GM12873 (cell line): ENCODE data around the gene MUSTN1.

ENCODE experiments used
- TF ChIP-seq, protein P1 (sequence below): IDR thresholded peaks from 2 replicates; pipeline ENCODE4 v1.5.1; 2012; ENCODE audit warnings: low read depth, mild to moderate bottlenecking, moderate library complexity, low read length, control low read depth; ENCODE audit not compliant: insufficient read depth; ENCODE audit errors: missing control alignments

Gene MUSTN1

DNA sequence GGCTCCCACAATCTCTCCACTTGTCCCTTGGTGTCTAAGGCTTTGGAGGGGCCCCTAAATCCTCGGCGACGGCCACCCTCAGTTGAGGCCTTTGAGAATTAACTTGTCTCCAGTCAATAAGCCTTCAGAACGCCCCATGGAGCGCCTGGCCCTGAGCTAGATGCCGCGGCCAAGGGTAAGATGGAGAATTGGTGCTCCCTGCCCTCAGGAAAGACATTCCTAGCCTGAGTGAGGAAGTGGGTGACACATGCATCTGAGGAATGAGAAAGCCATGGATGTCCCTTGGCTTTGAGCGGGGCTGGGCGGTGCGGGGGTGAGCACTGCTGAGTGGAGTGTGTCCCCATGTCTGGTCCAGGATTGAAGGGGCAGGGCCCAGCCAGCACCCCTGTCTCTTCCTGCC, 17.6 kb downstream of the MUSTN1 start:
- TF ChIP-seq, protein P1, sequence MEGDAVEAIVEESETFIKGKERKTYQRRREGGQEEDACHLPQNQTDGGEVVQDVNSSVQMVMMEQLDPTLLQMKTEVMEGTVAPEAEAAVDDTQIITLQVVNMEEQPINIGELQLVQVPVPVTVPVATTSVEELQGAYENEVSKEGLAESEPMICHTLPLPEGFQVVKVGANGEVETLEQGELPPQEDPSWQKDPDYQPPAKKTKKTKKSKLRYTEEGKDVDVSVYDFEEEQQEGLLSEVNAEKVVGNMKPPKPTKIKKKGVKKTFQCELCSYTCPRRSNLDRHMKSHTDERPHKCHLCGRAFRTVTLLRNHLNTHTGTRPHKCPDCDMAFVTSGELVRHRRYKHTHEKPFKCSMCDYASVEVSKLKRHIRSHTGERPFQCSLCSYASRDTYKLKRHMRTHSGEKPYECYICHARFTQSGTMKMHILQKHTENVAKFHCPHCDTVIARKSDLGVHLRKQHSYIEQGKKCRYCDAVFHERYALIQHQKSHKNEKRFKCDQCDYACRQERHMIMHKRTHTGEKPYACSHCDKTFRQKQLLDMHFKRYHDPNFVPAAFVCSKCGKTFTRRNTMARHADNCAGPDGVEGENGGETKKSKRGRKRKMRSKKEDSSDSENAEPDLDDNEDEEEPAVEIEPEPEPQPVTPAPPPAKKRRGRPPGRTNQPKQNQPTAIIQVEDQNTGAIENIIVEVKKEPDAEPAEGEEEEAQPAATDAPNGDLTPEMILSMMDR, result no peak

GRCh38 chr3:52816654-52817053, 18.2 kb downstream of the MUSTN1 start:
- TF ChIP-seq, protein P1, result no peak

DNA sequence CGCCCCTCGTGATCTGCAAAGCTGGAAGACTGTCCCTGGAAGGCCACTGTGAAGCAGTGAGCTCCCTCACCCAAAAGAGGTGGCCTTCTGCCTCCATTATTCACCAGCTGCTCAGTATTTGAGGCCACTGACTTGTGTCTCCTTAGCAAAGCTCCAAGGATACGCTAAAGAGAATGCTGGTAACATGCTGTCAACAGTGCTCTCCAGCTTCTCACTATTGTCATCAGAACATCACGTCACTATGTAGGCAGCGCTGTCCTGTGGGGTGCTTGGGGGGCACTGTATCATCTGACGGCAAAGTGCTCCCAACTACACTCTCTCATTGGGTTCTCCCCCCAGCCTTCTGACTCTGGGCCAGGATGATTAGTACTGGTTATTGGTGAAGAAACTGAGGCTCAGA, 18.6 kb downstream of the MUSTN1 start:
- TF ChIP-seq, protein P1, result no peak

- TF ChIP-seq, protein P1, result no peak
Measured at GRCh38 chr3:52813810-52814209, 21.0 kb downstream of the MUSTN1 start.

GRCh38 chr3:52811452-52812011, 23.3 kb downstream of the MUSTN1 start:
- TF ChIP-seq, protein P1, result no peak

DNA sequence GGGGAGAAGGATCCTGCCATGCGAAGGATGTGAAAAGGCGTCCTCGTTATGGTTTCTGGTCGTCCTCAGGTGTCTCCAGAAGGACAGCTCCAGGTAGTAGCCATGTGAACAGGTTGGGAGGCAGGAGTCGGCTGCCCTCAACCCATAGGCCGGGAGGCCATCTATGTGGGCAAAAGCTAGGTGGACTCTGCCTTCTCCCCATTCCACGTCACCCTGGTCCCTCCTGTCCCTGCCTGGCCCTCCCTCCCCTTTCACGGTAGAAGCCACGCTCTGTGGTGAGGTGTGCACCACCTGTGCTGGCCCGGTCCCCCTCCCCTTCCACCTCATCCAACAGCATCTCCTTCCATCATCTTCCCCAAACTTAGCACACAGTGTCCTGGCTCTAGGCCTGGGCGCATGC, 23.9 kb downstream of the MUSTN1 start:
- TF ChIP-seq, protein P1, result no peak

- TF ChIP-seq, protein P1, result no peak
Measured at GRCh38 chr3:52809662-52810377, 25.0 kb downstream of the MUSTN1 start.
